GM21576 (cell line): ENCODE results near the gene ZNF688.
"Not testable (repeated sequence)": the region's sequence is repeated elsewhere in the genome, so short reads cannot be mapped to it uniquely, and the experiment has no call there.

Source experiments
- ATAC-seq: cut with Tn5 transposase; IDR thresholded peaks from one replicate; pipeline ENCODE4 v1.9.1; 2021; ENCODE audit warnings: mild to moderate bottlenecking, moderate library complexity; ENCODE audit not compliant: unreplicated experiment

The ZNF688 gene

GRCh38 chr16:30557957-30558788 lies 13.3 kb downstream of the ZNF688 start, which contains the start of gene ZNF764:
TSS of gene ZNF764 (minus strand) at chr16:30558374. CDS start at chr16:30558182, 192 bp downstream.
- peak; percentile 88 for ATAC-seq

- ATAC-seq: peak; percentile 9
Measured at GRCh38 chr16:30557707-30557956, 13.9 kb downstream of the ZNF688 start.

- ATAC-seq: no peak
Measured at GRCh38 chr16:30556125-30556473, 15.4 kb downstream of the ZNF688 start.

GRCh38 chr16:30555315-30556124 lies 16.0 kb downstream of the ZNF688 start:
- no peak for ATAC-seq

- no peak for ATAC-seq
Measured at GRCh38 chr16:30554557-30555314, 16.8 kb downstream of the ZNF688 start.

- ATAC-seq: no peak
Measured at GRCh38 chr16:30553393-30553899, 18.1 kb downstream of the ZNF688 start.

- ATAC-seq: no peak
Measured at GRCh38 chr16:30552956-30553355, 18.6 kb downstream of the ZNF688 start.

- ATAC-seq: no peak
Measured at GRCh38 chr16:30551781-30552180, 19.7 kb downstream of the ZNF688 start.

GRCh38 chr16:30548416-30549253 lies 22.9 kb downstream of the ZNF688 start:
- ATAC-seq: no peak

GRCh38 chr16:30546115-30546514 lies 25.4 kb downstream of the ZNF688 start:
- no peak for ATAC-seq

GRCh38 chr16:30543067-30543466 lies 28.4 kb downstream of the ZNF688 start:
- no peak for ATAC-seq

GRCh38 chr16:30541502-30542329 lies 29.8 kb downstream of the ZNF688 start:
- ATAC-seq: no peak

- not testable (repeated sequence) for ATAC-seq
Measured at GRCh38 chr16:30540916-30541464, 30.5 kb downstream of the ZNF688 start.

- ATAC-seq: not testable (repeated sequence)
Measured at GRCh38 chr16:30539986-30540526, 31.5 kb downstream of the ZNF688 start.

GRCh38 chr16:30539000-30539964 lies 32.2 kb downstream of the ZNF688 start:
- no peak for ATAC-seq

GRCh38 chr16:30536391-30537024 lies 35.0 kb downstream of the ZNF688 start:
- not testable (repeated sequence) for ATAC-seq

- peak; percentile 58 for ATAC-seq
Measured at GRCh38 chr16:30535777-30536190, 35.7 kb downstream of the ZNF688 start.
